Measurements from ENCODE around the gene ZNF274.

DNA sequence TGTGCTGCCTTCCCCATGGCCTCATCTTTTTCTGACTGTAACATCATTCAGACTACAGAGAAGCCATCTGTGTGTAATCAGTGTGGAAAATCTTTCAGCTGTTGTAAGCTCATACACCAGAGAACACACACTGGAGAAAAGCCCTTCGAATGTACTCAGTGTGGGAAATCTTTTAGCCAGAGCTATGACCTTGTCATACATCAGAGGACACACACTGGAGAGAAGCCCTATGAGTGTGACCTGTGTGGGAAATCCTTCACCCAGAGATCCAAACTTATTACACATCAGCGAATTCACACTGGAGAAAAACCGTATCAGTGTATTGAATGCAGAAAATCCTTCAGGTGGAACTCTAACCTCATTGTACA lies 78.7 kb downstream of the ZNF274 start:
- TF ChIP-seq POLR2A (IDR thresholded peaks at IDR 0.05) (no peak), CTCF (IDR thresholded peaks at IDR 0.05) (no peak)
